Measurements from ENCODE around the gene RMND1.
"Not testable (repeated sequence)": the region's sequence is repeated elsewhere in the genome, so short reads cannot be mapped to it uniquely, and the experiment has no call there.

The RMND1 gene

DNA sequence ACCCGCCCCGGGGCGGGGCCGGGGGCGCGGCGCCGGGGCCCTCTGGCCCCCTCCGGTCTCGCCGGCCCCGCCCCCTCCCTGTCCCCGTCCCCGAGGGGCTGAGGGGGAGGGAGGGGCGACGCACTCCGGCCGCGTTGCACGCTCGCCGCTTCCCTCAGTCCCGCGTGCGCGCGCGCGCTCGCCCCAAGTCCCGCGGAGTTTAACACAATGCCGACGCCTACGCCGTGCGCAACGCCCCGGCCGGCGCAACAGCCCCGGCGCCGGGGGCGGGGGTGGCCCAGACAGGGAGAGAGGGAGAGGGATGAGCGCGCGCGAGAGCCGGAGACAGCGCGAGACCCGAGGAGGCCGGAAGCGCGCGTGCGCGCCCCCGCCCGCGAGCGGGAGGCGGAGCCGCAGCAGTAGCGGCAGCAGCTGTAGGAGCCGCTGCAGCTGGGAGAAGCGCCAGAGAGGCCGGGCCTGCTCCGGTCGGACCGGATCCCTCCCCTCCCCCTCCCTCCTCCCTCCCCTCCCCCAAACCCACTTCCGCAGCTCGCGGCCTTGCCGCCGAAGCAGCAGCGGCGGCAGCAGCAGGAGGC is 61.6 kb downstream of the RMND1 start:
- Mint-ChIP-seq H3K27me3 (ENCODE audit: low read depth) (no peaks in the 10 kb centered on the region), H3K36me3 (ENCODE audit: low read depth) (peaks cover 21% of the 10 kb centered on the region), H3K27ac (peak overlapping the region; percentile 66), H3K4me3 (peak overlapping the region; percentile 54), H3K4me1 (ENCODE audit: low read depth) (peaks cover 56% of the 10 kb centered on the region), H3K9me3 (no peaks in the 10 kb centered on the region)

DNA sequence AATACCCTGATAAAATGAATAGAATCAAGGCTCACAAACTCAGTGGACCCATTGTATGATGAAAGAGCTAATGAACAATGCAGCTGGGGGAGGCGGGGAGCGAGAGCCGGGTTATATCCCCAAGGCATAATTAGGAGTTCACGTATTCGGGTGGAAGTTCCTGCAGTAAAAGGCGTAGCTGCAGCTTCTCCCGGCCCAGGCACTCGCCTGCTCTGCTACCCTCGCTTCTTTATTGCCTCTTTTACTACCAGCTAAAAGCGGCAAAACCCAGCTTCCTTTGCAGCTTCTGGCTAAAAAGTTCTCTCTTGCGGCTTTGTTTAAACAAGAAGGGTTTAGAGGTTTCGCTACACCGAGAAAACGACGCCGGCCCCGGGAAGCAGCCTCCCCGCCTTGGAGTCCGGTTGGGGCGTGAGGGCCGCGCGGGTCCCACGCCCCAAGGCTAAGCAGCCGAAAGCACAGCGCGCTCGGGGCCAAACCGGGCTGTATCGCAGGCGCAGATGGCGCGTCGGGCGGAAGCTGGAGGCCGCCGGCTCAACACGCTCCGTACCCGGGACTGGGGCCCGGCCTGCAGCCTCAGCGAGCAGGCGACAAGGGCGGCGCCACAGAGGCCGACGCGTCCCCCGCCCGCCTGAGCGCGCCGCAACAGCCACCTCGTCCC is 62.2 kb downstream of the RMND1 start:
- H3K27me3 Mint-ChIP-seq (ENCODE audit: low read depth): no peaks in the 10 kb centered on the region
- peaks cover 24% of the 10 kb centered on the region for H3K36me3 Mint-ChIP-seq (ENCODE audit: low read depth)
- H3K4me1 Mint-ChIP-seq (ENCODE audit: low read depth): peaks cover 58% of the 10 kb centered on the region
- no peaks in the 10 kb centered on the region for H3K9me3 Mint-ChIP-seq
- H3K27ac Mint-ChIP-seq: peak overlapping the region; percentile 97
- peak overlapping the region; percentile 96 for H3K4me3 Mint-ChIP-seq

GRCh38 chr6:151388997-151389617 is 62.8 kb downstream of the RMND1 start:
- H3K4me3 Mint-ChIP-seq: peak overlapping the region; percentile 96
- no peaks in the 10 kb centered on the region for H3K9me3 Mint-ChIP-seq
- peaks cover 60% of the 10 kb centered on the region for H3K4me1 Mint-ChIP-seq (ENCODE audit: low read depth)
- no peaks in the 10 kb centered on the region for H3K27me3 Mint-ChIP-seq (ENCODE audit: low read depth)
- peaks cover 26% of the 10 kb centered on the region for H3K36me3 Mint-ChIP-seq (ENCODE audit: low read depth)
- peak overlapping the region; percentile 97 for H3K27ac Mint-ChIP-seq

DNA sequence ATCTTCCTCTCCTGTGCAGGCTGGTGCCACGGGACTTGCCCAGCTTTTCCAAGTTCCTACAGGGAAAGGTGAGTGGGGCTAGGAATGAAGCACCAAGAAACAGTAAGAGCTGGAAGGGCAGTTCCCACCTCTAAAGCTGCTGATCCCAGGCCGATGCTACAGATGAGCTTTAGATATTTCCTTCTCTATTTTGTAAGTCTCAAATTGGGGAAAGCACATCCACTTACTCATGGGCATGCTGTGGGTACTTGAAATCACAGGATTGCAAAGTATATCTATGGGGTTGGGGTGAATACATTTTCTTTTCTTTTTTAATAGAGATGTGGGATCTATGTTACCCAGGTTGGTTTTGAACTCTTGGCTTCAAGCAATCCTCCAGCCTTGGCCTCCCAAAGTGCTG is 63.7 kb downstream of the RMND1 start:
- no peaks in the 10 kb centered on the region for H3K27me3 Mint-ChIP-seq (ENCODE audit: low read depth)
- H3K27ac Mint-ChIP-seq: peak overlapping the region; percentile 88
- H3K36me3 Mint-ChIP-seq (ENCODE audit: low read depth): peaks cover 24% of the 10 kb centered on the region
- peak overlapping the region; percentile 61 for H3K4me3 Mint-ChIP-seq
- peaks cover 58% of the 10 kb centered on the region for H3K4me1 Mint-ChIP-seq (ENCODE audit: low read depth)
- H3K9me3 Mint-ChIP-seq: no peaks in the 10 kb centered on the region

DNA sequence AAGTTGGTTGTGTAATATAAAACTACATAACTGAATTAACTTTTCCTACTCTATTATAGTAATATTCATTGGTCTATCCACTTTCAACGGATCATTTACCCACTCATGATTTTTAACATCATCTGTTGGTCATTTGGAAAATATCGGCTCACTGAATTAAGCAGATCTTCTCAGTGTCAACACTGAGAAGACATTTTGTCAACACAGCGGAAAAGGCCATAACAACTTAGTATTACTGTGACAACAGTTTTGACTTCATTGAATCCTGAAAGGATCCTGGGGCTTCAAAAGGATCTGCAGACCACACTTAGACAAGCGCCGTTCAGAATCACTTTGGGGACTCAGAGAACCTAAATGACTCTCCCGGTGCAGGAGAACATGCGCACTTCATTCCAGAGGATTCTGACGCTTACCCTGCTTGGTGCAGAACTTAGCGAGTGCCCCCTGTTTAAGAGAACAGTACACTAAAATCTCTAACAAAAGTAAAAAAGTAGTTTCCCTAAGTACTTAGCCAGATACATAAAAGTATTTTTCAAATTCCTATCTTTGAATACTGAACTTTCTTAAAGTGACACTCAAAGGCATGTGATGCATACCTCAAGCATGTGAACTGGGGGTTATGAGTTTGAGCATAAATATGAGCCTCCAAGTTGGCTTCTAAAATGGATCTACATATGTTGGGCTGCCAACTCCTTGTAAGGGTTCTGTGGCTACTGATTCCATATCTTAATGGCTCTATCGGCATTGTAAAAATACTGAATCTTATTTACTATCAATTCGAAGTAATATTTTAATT is 64.6 kb downstream of the RMND1 start:
- H3K4me3 Mint-ChIP-seq: no peak overlapping the region
- no peaks in the 10 kb centered on the region for H3K9me3 Mint-ChIP-seq
- H3K27me3 Mint-ChIP-seq (ENCODE audit: low read depth): no peaks in the 10 kb centered on the region
- peaks cover 51% of the 10 kb centered on the region for H3K4me1 Mint-ChIP-seq (ENCODE audit: low read depth)
- H3K36me3 Mint-ChIP-seq (ENCODE audit: low read depth): peaks cover 19% of the 10 kb centered on the region
- H3K27ac Mint-ChIP-seq: peak overlapping the region; percentile 15

DNA sequence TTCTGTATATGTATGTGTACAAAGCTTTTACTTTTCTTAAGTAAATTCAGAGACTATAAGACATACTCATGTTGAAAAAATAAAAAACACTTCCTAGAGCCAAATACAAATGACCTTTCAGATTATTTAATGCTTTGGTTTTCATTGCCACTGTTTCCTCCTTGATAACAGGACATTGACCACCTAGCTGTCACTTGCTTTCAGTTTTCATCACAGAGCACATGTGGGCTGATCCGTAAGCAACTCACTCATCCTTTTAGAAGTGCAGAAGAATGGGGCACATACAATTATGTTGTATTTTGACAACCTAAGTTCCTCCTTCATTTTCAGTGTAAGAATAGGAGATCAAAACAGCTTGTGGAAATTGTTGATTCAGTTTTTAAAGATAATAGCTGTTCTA is 66.7 kb downstream of the RMND1 start:
- H3K4me3 Mint-ChIP-seq: peak overlapping the region; percentile 29
- peaks cover 22% of the 10 kb centered on the region for H3K36me3 Mint-ChIP-seq (ENCODE audit: low read depth)
- H3K27ac Mint-ChIP-seq: peak overlapping the region; percentile 38
- no peaks in the 10 kb centered on the region for H3K9me3 Mint-ChIP-seq
- H3K4me1 Mint-ChIP-seq (ENCODE audit: low read depth): peaks cover 61% of the 10 kb centered on the region
- no peaks in the 10 kb centered on the region for H3K27me3 Mint-ChIP-seq (ENCODE audit: low read depth)

- no peaks in the 10 kb centered on the region for H3K27me3 Mint-ChIP-seq (ENCODE audit: low read depth)
- no peaks in the 10 kb centered on the region for H3K9me3 Mint-ChIP-seq
- H3K27ac Mint-ChIP-seq: peak overlapping the region; percentile 1
- no peak overlapping the region for H3K4me3 Mint-ChIP-seq
- peaks cover 23% of the 10 kb centered on the region for H3K36me3 Mint-ChIP-seq (ENCODE audit: low read depth)
- H3K4me1 Mint-ChIP-seq (ENCODE audit: low read depth): peaks cover 64% of the 10 kb centered on the region
These were observed 67.8 kb downstream of the RMND1 start for GRCh38 chr6:151384151-151384550.

DNA sequence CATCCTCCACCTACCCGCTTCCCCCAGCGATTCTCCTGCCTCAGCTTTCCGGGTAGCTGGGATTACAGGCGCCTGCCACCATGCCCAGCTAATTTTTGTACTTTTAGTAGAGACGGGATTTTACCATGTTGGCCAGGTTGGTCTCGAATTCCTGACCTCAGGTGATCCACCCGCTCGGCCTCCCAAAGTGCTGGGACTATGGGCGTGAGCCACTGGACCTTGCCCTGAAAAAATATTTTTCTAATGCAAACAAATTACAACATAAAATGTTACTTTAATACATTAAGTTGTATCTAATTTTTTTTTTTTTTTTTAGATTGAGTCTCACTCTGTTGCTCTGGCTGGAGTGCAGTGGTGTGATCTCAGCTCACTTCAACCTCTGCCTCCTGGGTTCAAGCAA is 69.3 kb downstream of the RMND1 start:
- H3K36me3 Mint-ChIP-seq (ENCODE audit: low read depth): peaks cover 20% of the 10 kb centered on the region
- not testable (repeated sequence) for H3K27ac Mint-ChIP-seq; H3K27me3 Mint-ChIP-seq (ENCODE audit: low read depth); H3K9me3 Mint-ChIP-seq; H3K4me3 Mint-ChIP-seq
- H3K4me1 Mint-ChIP-seq (ENCODE audit: low read depth): peaks cover 66% of the 10 kb centered on the region

GRCh38 chr6:151381722-151382121 is 70.2 kb downstream of the RMND1 start:
- Mint-ChIP-seq H3K4me1 (ENCODE audit: low read depth) (peaks cover 66% of the 10 kb centered on the region), H3K9me3 (no peaks in the 10 kb centered on the region), H3K36me3 (ENCODE audit: low read depth) (peaks cover 20% of the 10 kb centered on the region), H3K27me3 (ENCODE audit: low read depth) (no peaks in the 10 kb centered on the region), H3K4me3 (peak overlapping the region; percentile 47), H3K27ac (peak overlapping the region; percentile 98)

GRCh38 chr6:151380848-151381205 is 71.1 kb downstream of the RMND1 start:
- Mint-ChIP-seq H3K27ac (peak overlapping the region; percentile 98), H3K27me3 (ENCODE audit: low read depth) (no peaks in the 10 kb centered on the region), H3K4me1 (ENCODE audit: low read depth) (peaks cover 69% of the 10 kb centered on the region), H3K4me3 (peak overlapping the region; percentile 92), H3K9me3 (no peaks in the 10 kb centered on the region), H3K36me3 (ENCODE audit: low read depth) (peaks cover 22% of the 10 kb centered on the region)

DNA sequence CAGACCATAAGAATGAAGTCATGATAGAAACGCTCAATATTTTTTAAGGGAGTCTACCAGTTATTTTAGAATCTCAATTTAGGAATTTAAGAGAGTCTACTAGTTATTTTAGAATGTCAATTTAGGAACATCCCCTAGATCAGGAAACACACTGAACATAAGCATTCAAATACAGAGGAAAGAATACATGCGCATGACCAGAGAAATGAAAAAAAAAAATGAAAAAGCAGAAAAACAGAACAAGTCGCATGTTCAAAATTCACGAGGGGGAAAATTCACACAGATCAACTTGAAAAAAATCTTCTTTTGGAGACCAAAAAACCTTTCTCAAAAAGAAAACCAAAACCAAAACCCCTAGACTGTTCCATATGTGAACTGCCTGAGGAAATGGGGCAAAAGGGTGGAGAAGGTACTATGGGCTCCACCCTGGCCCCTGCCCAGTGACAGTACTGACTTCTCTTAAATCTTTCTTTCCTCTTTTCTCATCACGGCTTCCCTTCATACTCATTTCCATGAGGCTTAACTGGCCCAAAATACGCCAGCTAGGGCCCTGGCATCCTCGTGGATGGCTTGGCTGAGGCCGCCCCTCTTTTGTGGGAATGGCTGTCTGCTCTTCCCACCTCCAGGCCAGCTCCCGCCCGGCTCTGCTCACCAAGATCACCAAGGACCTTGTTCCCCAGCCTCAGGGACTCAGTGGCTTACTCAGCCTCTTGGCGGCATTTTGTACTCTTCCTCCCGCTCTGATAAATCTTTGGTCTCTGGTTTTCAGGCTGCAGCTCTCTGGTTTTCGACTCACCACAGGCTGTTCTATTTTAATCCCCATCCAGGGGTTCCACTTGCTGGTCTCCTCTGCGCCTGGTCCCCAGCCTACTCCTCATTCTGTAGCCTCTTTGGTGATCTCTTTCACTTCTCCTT is 71.7 kb downstream of the RMND1 start:
- H3K4me1 Mint-ChIP-seq (ENCODE audit: low read depth): peaks cover 68% of the 10 kb centered on the region
- H3K27me3 Mint-ChIP-seq (ENCODE audit: low read depth): no peaks in the 10 kb centered on the region
- H3K4me3 Mint-ChIP-seq: peak overlapping the region; percentile 92
- peak overlapping the region; percentile 98 for H3K27ac Mint-ChIP-seq
- H3K36me3 Mint-ChIP-seq (ENCODE audit: low read depth): peaks cover 19% of the 10 kb centered on the region
- no peaks in the 10 kb centered on the region for H3K9me3 Mint-ChIP-seq

GRCh38 chr6:151377095-151377494 is 74.8 kb downstream of the RMND1 start:
- no peak overlapping the region for H3K27ac Mint-ChIP-seq
- no peaks in the 10 kb centered on the region for H3K9me3 Mint-ChIP-seq
- H3K4me1 Mint-ChIP-seq (ENCODE audit: low read depth): peaks cover 77% of the 10 kb centered on the region
- peaks cover 18% of the 10 kb centered on the region for H3K36me3 Mint-ChIP-seq (ENCODE audit: low read depth)
- H3K27me3 Mint-ChIP-seq (ENCODE audit: low read depth): no peaks in the 10 kb centered on the region
- no peak overlapping the region for H3K4me3 Mint-ChIP-seq

GRCh38 chr6:151376440-151376839 is 75.5 kb downstream of the RMND1 start:
- H3K9me3 Mint-ChIP-seq: no peaks in the 10 kb centered on the region
- peak overlapping the region; percentile 68 for H3K27ac Mint-ChIP-seq
- peaks cover 22% of the 10 kb centered on the region for H3K36me3 Mint-ChIP-seq (ENCODE audit: low read depth)
- peak overlapping the region; percentile 47 for H3K4me3 Mint-ChIP-seq
- H3K4me1 Mint-ChIP-seq (ENCODE audit: low read depth): peaks cover 79% of the 10 kb centered on the region
- no peaks in the 10 kb centered on the region for H3K27me3 Mint-ChIP-seq (ENCODE audit: low read depth)

- H3K4me3 Mint-ChIP-seq: peak overlapping the region; percentile 47
- peaks cover 26% of the 10 kb centered on the region for H3K36me3 Mint-ChIP-seq (ENCODE audit: low read depth)
- peaks cover 81% of the 10 kb centered on the region for H3K4me1 Mint-ChIP-seq (ENCODE audit: low read depth)
- H3K27me3 Mint-ChIP-seq (ENCODE audit: low read depth): no peaks in the 10 kb centered on the region
- H3K27ac Mint-ChIP-seq: no peak overlapping the region
- no peaks in the 10 kb centered on the region for H3K9me3 Mint-ChIP-seq
These were observed 76.1 kb downstream of the RMND1 start for GRCh38 chr6:151375833-151376232.
